ENCODE data around the gene FXR1. TPM values are rescaled to one million over a fixed set of nuclear protein-coding genes. Genes with fewer than 3 reads are reported as not detected.

The FXR1 gene
- total and polyA plus RNA-seq, 2 of the 4 experiments (the other 2 are of a cell fraction) = 110 to 182 TPM

GRCh38 chr3:180888992-180889560, 23.4 kb upstream of the FXR1 start:
- Histone ChIP-seq H3K9me3 (ENCODE audit: control insufficient read depth, insufficient read depth, low read length) (peaks cover 2% of the 10 kb centered on the region; the same call in 1 of the 2 replicates), H3K9ac (ENCODE audit: low read depth, low read length) (no peak overlapping the region), H3K27ac (ENCODE audit: insufficient read depth, low read length) (no peak overlapping the region), H2AK9ac (replicated peaks; ENCODE audit: low read depth, low read length, poor library complexity) (no peak overlapping the region), H3K4me2 (ENCODE audit: low read depth, low read length) (no peak overlapping the region), H3K9me1 (ENCODE audit: insufficient read depth, low read length) (no peaks in the 10 kb centered on the region), H3K27me3 (ENCODE audit: control insufficient read depth, insufficient read depth, low read length) (no peaks in the 10 kb centered on the region), H3K14ac (replicated peaks; ENCODE audit: low read depth, low read length) (no peak overlapping the region), H4K8ac (ENCODE audit: low read depth in 2 of 2, low read length in 2 of 2) (no peak overlapping the region), H2BK120ac (ENCODE audit: low read depth, low read length) (no peak overlapping the region), H2AFZ (replicated peaks; ENCODE audit: low read length, poor library complexity) (no peak overlapping the region), H3K4ac (ENCODE audit: low read depth, low read length) (no peak overlapping the region), H4K91ac (ENCODE audit: insufficient read depth, low read depth, low read length) (no peak overlapping the region), H2BK5ac (ENCODE audit: low read depth, low read length, poor library complexity, severe bottlenecking) (no peak overlapping the region), H3K4me3 (ENCODE audit: insufficient read depth, low read depth, low read length) (no peak overlapping the region), H3K79me1 (ENCODE audit: low read depth in 1 of 2, low read length in 2 of 2) (no peaks in the 10 kb centered on the region), H4K20me1 (ENCODE audit: insufficient read depth, low read length) (no peaks in the 10 kb centered on the region), H3K36me3 (ENCODE audit: control insufficient read depth, insufficient read depth, low read length) (no peaks in the 10 kb centered on the region), H2BK15ac (ENCODE audit: low read depth, low read length) (no peak overlapping the region), H3K56ac (ENCODE audit: extremely low read depth, insufficient read depth, low read length) (no peak overlapping the region), H2AK5ac (ENCODE audit: low read depth, low read length) (no peak overlapping the region), H3K23ac (ENCODE audit: low read depth, low read length) (no peak overlapping the region), H2BK20ac (ENCODE audit: low read depth, low read length) (no peak overlapping the region), H4K5ac (ENCODE audit: low read depth, low read length) (no peak overlapping the region), H3K18ac (ENCODE audit: low read depth, low read length) (no peak overlapping the region), H3K4me1 (ENCODE audit: control insufficient read depth, insufficient read depth, low read length) (no peaks in the 10 kb centered on the region)
- dilution Hi-C loops (cut with HindIII; ENCODE audit: low sequenced_read_pairs, unreplicated experiment) = no loop called here
- ChIA-PET POLR2A (ENCODE audit: unreplicated experiment) (no interaction called here), CTCF (no interaction called here)
- no peak for TF ChIP-seq MAZ (IDR thresholded peaks at IDR 0.05; ENCODE audit: borderline replicate concordance, low read depth, low read length)
- no peak for TF ChIP-seq SMC3 (IDR thresholded peaks at IDR 0.05; ENCODE audit: low read depth, low read length)
- no peak for TF ChIP-seq RAD21 (IDR thresholded peaks at IDR 0.05; ENCODE audit: low read length)
- no peak for TF ChIP-seq CHD1 (IDR thresholded peaks at IDR 0.05; ENCODE audit: low read depth, low read length)
- no peak for TF ChIP-seq CEBPB (IDR thresholded peaks at IDR 0.05; ENCODE audit: low read depth, low read length)
- no peak for TF ChIP-seq POLR2A (IDR thresholded peaks at IDR 0.05; ENCODE audit: low read depth, low read length)
- TF ChIP-seq MXI1 (IDR thresholded peaks at IDR 0.05; ENCODE audit: borderline replicate concordance, low read depth, low read length) = no peak
- no peak for TF ChIP-seq NFE2L2 (IDR thresholded peaks at IDR 0.05; ENCODE audit: low read depth, low read length)
- TF ChIP-seq BHLHE40 (IDR thresholded peaks at IDR 0.05; ENCODE audit: low read depth, low read length) = no peak
- TF ChIP-seq MAFK (IDR thresholded peaks at IDR 0.05; ENCODE audit: low read depth, low read length) = no peak
- no peak for TF ChIP-seq RFX5 (IDR thresholded peaks at IDR 0.05; ENCODE audit: low read depth, low read length)
- no peak for TF ChIP-seq RCOR1 (IDR thresholded peaks at IDR 0.05; ENCODE audit: insufficient replicate concordance, low read length)
- DNase-seq (no peak), ATAC-seq (ENCODE audit: low read depth) (no peak)
- in situ Hi-C loops (cut with MboI; ENCODE audit: low sequenced_read_pairs) = no loop called here
- 20% methylated on average over 1 of the region's 6 CpGs; no CpG with 5 or more reads in 1 of the 2 experiments for WGBS, 2 experiments (ENCODE audit: extremely low coverage in 2 of 2, insufficient read length in 1 of 2)
- intact Hi-C loops (cut with micrococcal nuclease) = no loop called here
- no TSS peak for BruUV-seq (replicated peaks)
